K562 (cell line): Measurements from ENCODE around the gene AUNIP. TPM values are rescaled to one million over a fixed set of nuclear protein-coding genes. Genes with fewer than 3 reads are reported as not detected.

ENCODE experiments used
- ARHGAP35 ChIP-seq: fragments of 450-650 bp; IDR thresholded peaks from 2 replicates; pipeline ENCODE4 v1.6.1; 2018; ENCODE audit not compliant: partially characterized antibody
- HDAC6 ChIP-seq: IDR thresholded peaks from 2 replicates; pipeline ENCODE4 v1.6.1; 2012; ENCODE audit warnings: low read depth, mild to moderate bottlenecking, control low read depth, inconsistent platforms, low read length, moderate library complexity
- ID3 ChIP-seq, 2 experiments: fragments of 250-450 bp in 1 of 2; fragments of 450-650 bp in 1 of 2; sonication (Bioruptor Pico) in 1 of 2; IDR thresholded peaks; 2 replicates each; pipeline versions ENCODE4 v1.6.1 to v1.8.0; 2016 to 2021; ENCODE audit warnings: mild to moderate bottlenecking in 2 of 2, moderate library complexity in 2 of 2, missing compliant biosample characterization in 1 of 2, missing genetic modification characterization in 1 of 2
- KAT8 ChIP-seq: fragments of 450-650 bp; IDR thresholded peaks from 2 replicates; pipeline ENCODE4 v1.6.1; 2016; ENCODE audit warnings: low read depth, mild to moderate bottlenecking
- KLF6 ChIP-seq: fragments of 250-450 bp; sonication (Bioruptor Pico); IDR thresholded peaks from 2 replicates; pipeline ENCODE4 v1.4.0; 2020; ENCODE audit warnings: mild to moderate bottlenecking, moderate library complexity, borderline replicate concordance
- MAZ ChIP-seq, 2 experiments: fragments of 450-650 bp in 1 of 2; sonication (generic) in 1 of 2; formaldehyde crosslinking; IDR thresholded peaks in 1 of 2; conservative IDR thresholded peaks in 1 of 2; 2 replicates each; pipeline versions ENCODE4 v1.4.0 to v1.5.0; 2020; ENCODE audit warnings: mild to moderate bottlenecking in 1 of 2, missing genetic modification reagents in 1 of 2
- MIER1 ChIP-seq: fragments of 450-650 bp; IDR thresholded peaks from 2 replicates; pipeline ENCODE4 v1.6.1; 2016; ENCODE audit warnings: antibody characterized with exemption, mild to moderate bottlenecking, low read depth
- NCOA1 ChIP-seq: fragments of 450-650 bp; IDR thresholded peaks from 2 replicates; pipeline ENCODE4 v1.6.1; 2016; ENCODE audit warnings: low read depth
- NR2C1 ChIP-seq, 2 experiments: fragments of 450-650 bp; IDR thresholded peaks; 2 replicates each; pipeline ENCODE4 v1.6.1; 2017; ENCODE audit warnings: mild to moderate bottlenecking in 2 of 2, antibody characterized with exemption in 1 of 2, inconsistent platforms in 1 of 2, missing compliant biosample characterization in 1 of 2, missing genetic modification characterization in 1 of 2
- PCBP1 ChIP-seq: fragments of 200-400 bp; formaldehyde crosslinking; IDR thresholded peaks from 2 replicates; pipeline ENCODE4 v1.6.1; 2018; ENCODE audit warnings: mild to moderate bottlenecking, low read depth, low read length; ENCODE audit not compliant: poor library complexity, severe bottlenecking
- PTBP1 ChIP-seq: fragments of 200-400 bp; formaldehyde crosslinking; IDR thresholded peaks from 2 replicates; pipeline ENCODE4 v1.6.1; 2017; ENCODE audit warnings: low read depth, low read length
- RAD21 ChIP-seq, 2 experiments: fragments of 250-450 bp in 1 of 2; fragments of 450-650 bp in 1 of 2; sonication (Bioruptor Pico) in 1 of 2; formaldehyde crosslinking in 1 of 2; IDR thresholded peaks in 1 of 2; conservative IDR thresholded peaks in 1 of 2; 2 replicates each; pipeline versions ENCODE4 v1.4.0 to v1.8.0; 2020 to 2022; ENCODE audit warnings: mild to moderate bottlenecking in 2 of 2, moderate library complexity in 1 of 2
- RB1 ChIP-seq: fragments of 450-650 bp; IDR thresholded peaks from 2 replicates; pipeline ENCODE4 v1.6.1; 2017; ENCODE audit warnings: low read depth, mild to moderate bottlenecking
- SMAD1 ChIP-seq: fragments of 150-350 bp; IDR thresholded peaks from 2 replicates; pipeline ENCODE4 v1.6.1; 2014; ENCODE audit warnings: low read length, low read depth; ENCODE audit not compliant: partially characterized antibody
- SRSF1 ChIP-seq: fragments of 200-400 bp; formaldehyde crosslinking; IDR thresholded peaks from 2 replicates; pipeline ENCODE4 v1.6.1; 2017; ENCODE audit warnings: mild to moderate bottlenecking, low read depth, low read length, moderate library complexity
- TAL1 ChIP-seq: fragments of 450-650 bp; IDR thresholded peaks from 2 replicates; pipeline ENCODE4 v1.6.1; 2016; ENCODE audit warnings: mild to moderate bottlenecking
- TRIM24 ChIP-seq, 2 experiments: fragments of 450-650 bp; IDR thresholded peaks; 2 replicates each; pipeline ENCODE4 v1.6.1; 2016
- YY1 ChIP-seq, 3 experiments: IDR thresholded peaks; 2 replicates each; pipeline ENCODE4 v1.6.1; 2011; ENCODE audit warnings: low read length in 2 of 3, mild to moderate bottlenecking in 2 of 3, moderate library complexity in 2 of 3, borderline replicate concordance in 1 of 3, control low read depth in 1 of 3, low read depth in 1 of 3; ENCODE audit not compliant: insufficient read depth in 3 of 3, insufficient replicate concordance in 2 of 3, control insufficient read depth in 1 of 3, insufficient read length in 1 of 3; ENCODE audit errors: extremely low read depth in 1 of 3
- ZC3H11A ChIP-seq: IDR thresholded peaks from 2 replicates; pipeline ENCODE4 v1.6.1; 2012; ENCODE audit warnings: low read depth, low read length, improper control_type of control experiment
- ZFP91 ChIP-seq: sonication (generic); formaldehyde crosslinking; IDR thresholded peaks from 2 replicates; pipeline ENCODE4 v1.8.0; 2022; ENCODE audit warnings: mild to moderate bottlenecking, missing genetic modification reagents
- ZNF217 ChIP-seq: sonication (generic); formaldehyde crosslinking; IDR thresholded peaks from 2 replicates; pipeline ENCODE4 v1.8.0; 2022; ENCODE audit warnings: mild to moderate bottlenecking, missing genetic modification reagents
- ZNF384 ChIP-seq: IDR thresholded peaks from 2 replicates; pipeline ENCODE4 v1.6.1; 2012; ENCODE audit warnings: low read depth, low read length, improper control_type of control experiment
- polyA plus RNA-seq, 8 experiments: library from polyadenylated mRNA; depleted of rRNA in 4 of 8; stranded (reverse) in 5 of 8; unstranded in 3 of 8; fragments of >200 nt; fragmentation: Nextera tagmentation in 2 of 8; fragmentation: Illumina TruSeq in 1 of 8; extraction: Ambion mirVana in 2 of 8; extraction: Trizol in 1 of 8; gene quantifications; 2 replicates each; pipeline versions ENCODE4 v1.2.1 to v1.2.3, GENCODE V29; 2011 to 2014; ENCODE audit warnings: inconsistent platforms in 1 of 8, missing spikeins in 1 of 8
- total RNA-seq, 7 experiments: library from RNA; depleted of rRNA in 6 of 7; stranded (reverse); fragments of >200 nt in 6 of 7; fragmentation: Illumina TruSeq in 2 of 7; extraction: Trizol in 2 of 7; gene quantifications; 2 replicates each; pipeline versions ENCODE4 v1.2.1 to v1.2.3, GENCODE V29; 2011 to 2021; ENCODE audit warnings: low replicate concordance in 1 of 7
- TF ChIP-seq, protein P1 (sequence below): fragments of 250-450 bp; sonication (Bioruptor Pico); IDR thresholded peaks from 2 replicates; pipeline ENCODE4 v1.8.0; 2021; ENCODE audit warnings: moderate library complexity, mild to moderate bottlenecking, inconsistent platforms

AUNIP gene
- total and polyA plus RNA-seq, 9 of the 15 experiments (the other 6 are each of a cell fraction or from before 2014, with no cell fraction given): 12.1 to 53.8 (median 47.1) TPM

GRCh38 chr1:25875154-25875855 is 16.0 kb upstream of the AUNIP start, which contains the start of gene PAQR7 (continued):
- TF ChIP-seq ARHGAP35 (no peak), RB1 (peak; percentile 89), NR2C1 (IDR thresholded peaks at IDR 0.05) (no peak), NR2C1 (tag; IDR thresholded peaks at IDR 0.05) (peak; percentile 50; the same call in 1 of the 2 replicates), PCBP1 (peak; percentile 48), SRSF1 (no peak), MAZ (CRISPR knock-in tag; conservative IDR thresholded peaks at IDR 0.05 in 1 of 2, IDR thresholded peaks at IDR 0.05 in 1 of 2) (peak; percentile 86 to 96), KLF6 (CRISPR knock-in tag) (no peak), ZNF384 (0 out of 2 replicates have a peak, but pooled peaks have one; percentile 5), PTBP1 (no peak), ZFP91 (CRISPR knock-in tag) (no peak; the same call in 1 of the 2 replicates), HDAC6 (no peak), NCOA1 (no peak), YY1 (IDR thresholded peaks at IDR 0.05; ENCODE audit: borderline replicate concordance in 1 of 3, control insufficient read depth in 1 of 3, extremely low read depth in 1 of 3, insufficient read depth in 3 of 3, insufficient read length in 1 of 3, insufficient replicate concordance in 2 of 3, low read depth in 1 of 3, low read length in 2 of 3) (peak in 2 of 3 experiments; percentile 33 to 57), TRIM24 (IDR thresholded peaks at IDR 0.05) (no peak), ZC3H11A (no peak), KAT8 (no peak), SMAD1 (no peak), ZNF217 (CRISPR knock-in tag) (no peak), TAL1 (0 out of 2 replicates have a peak, but pooled peaks have one; percentile 3), ID3 (CRISPR knock-in tag; IDR thresholded peaks at IDR 0.05) (no peak), ID3 (tag; IDR thresholded peaks at IDR 0.05) (peak; percentile 91), RAD21 (CRISPR knock-in tag; conservative IDR thresholded peaks at IDR 0.05 in 1 of 2, IDR thresholded peaks at IDR 0.05 in 1 of 2) (peak in 1 of 2 experiments; percentile 9; a peak in 2 of 4 replicates), MIER1 (peak; percentile 7; the same call in 1 of the 2 replicates)
- TF ChIP-seq, protein P1, sequence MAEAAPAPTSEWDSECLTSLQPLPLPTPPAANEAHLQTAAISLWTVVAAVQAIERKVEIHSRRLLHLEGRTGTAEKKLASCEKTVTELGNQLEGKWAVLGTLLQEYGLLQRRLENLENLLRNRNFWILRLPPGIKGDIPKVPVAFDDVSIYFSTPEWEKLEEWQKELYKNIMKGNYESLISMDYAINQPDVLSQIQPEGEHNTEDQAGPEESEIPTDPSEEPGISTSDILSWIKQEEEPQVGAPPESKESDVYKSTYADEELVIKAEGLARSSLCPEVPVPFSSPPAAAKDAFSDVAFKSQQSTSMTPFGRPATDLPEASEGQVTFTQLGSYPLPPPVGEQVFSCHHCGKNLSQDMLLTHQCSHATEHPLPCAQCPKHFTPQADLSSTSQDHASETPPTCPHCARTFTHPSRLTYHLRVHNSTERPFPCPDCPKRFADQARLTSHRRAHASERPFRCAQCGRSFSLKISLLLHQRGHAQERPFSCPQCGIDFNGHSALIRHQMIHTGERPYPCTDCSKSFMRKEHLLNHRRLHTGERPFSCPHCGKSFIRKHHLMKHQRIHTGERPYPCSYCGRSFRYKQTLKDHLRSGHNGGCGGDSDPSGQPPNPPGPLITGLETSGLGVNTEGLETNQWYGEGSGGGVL (CRISPR knock-in tag): no peak
